SK-N-SH (cell line): ENCODE results near the gene GARIN6. TPM values are rescaled to one million over a fixed set of nuclear protein-coding genes. Genes with fewer than 3 reads are reported as not detected.
A peak's percentile ranks its signal among the peaks of the same experiment; 100 is the strongest.

Experiments
- CTCF ChIA-PET: fragments of 300-600, 350-600 bp; formaldehyde crosslinking; extraction: SDS; loops from one replicate; lab custom pipeline; 2021; lab: Yijun Ruan, JAX
- POLR2A ChIA-PET: fragments of 350-600 bp; sonication (Branson Sonifier 250); formaldehyde crosslinking; extraction: SDS; loops from one replicate; lab custom pipeline; 2020; ENCODE audit warnings: antibody characterized with exemption, inconsistent platforms; lab: Yijun Ruan, JAX
- DNase-seq: peaks from one replicate; pipeline ENCODE4 v3.0.0; 2012
- H2AFZ ChIP-seq: fragments of 200-600 bp; sonication (generic); 2 replicates; pipeline ENCODE4 v1.8.1; 2016; ENCODE audit warnings: antibody characterized with exemption, mild to moderate bottlenecking, low read depth
- H3F3A ChIP-seq: fragments of 200-600 bp; sonication (generic); replicated peaks from 2 replicates; pipeline ENCODE3; 2016; ENCODE audit warnings: antibody characterized with exemption, mild to moderate bottlenecking; ENCODE audit not compliant: insufficient read depth
- H3K27ac ChIP-seq, 2 experiments: fragments of 200-500 bp in 1 of 2; fragments of 200-600 bp in 1 of 2; sonication (Bioruptor generic) in 1 of 2; sonication (generic), shearing (Covaris generic) in 1 of 2; 2 replicates each; pipeline versions ENCODE4 v1.5.1 to v1.6.1; 2014 to 2016; ENCODE audit warnings: low read depth in 2 of 2, inconsistent platforms in 1 of 2, low read length in 1 of 2, mild to moderate bottlenecking in 1 of 2, mixed read lengths in 1 of 2
- H3K27me3 ChIP-seq: fragments of 200-600 bp; sonication (generic), shearing (Covaris generic); 2 replicates; pipeline ENCODE4 v1.6.1; 2016; ENCODE audit warnings: mixed run types; ENCODE audit not compliant: insufficient read depth
- H3K36me3 ChIP-seq, 2 experiments: fragments of 200-500 bp in 1 of 2; fragments of 200-600 bp in 1 of 2; sonication (Bioruptor generic) in 1 of 2; sonication (generic) in 1 of 2; replicated peaks in 1 of 2; 2 replicates each; pipeline versions ENCODE3 to v1.5.1; 2014 to 2016; ENCODE audit warnings: low read length in 1 of 2, mild to moderate bottlenecking in 1 of 2; ENCODE audit not compliant: insufficient read depth in 2 of 2, control insufficient read depth in 1 of 2
- H3K4me1 ChIP-seq, 2 experiments: fragments of 200-500 bp in 1 of 2; fragments of 200-600 bp in 1 of 2; sonication (Bioruptor generic) in 1 of 2; sonication (generic), shearing (Covaris generic) in 1 of 2; 2 replicates each; pipeline versions ENCODE4 v1.5.1 to v1.6.1; 2014 to 2016; ENCODE audit warnings: low read depth in 1 of 2, low read length in 1 of 2, mixed run types in 1 of 2; ENCODE audit not compliant: insufficient read depth in 2 of 2, control insufficient read depth in 1 of 2
- H3K4me2 ChIP-seq: fragments of 200-600 bp; sonication (generic), shearing (Covaris generic); 2 replicates; pipeline ENCODE4 v1.6.1; 2017; ENCODE audit warnings: mixed run types
- H3K4me3 ChIP-seq, 2 experiments: fragments of 200-500 bp in 1 of 2; fragments of 200-600 bp in 1 of 2; sonication (Bioruptor generic) in 1 of 2; sonication (generic), shearing (Covaris generic) in 1 of 2; 2 replicates each; pipeline versions ENCODE4 v1.5.1 to v1.8.1; 2014 to 2016; ENCODE audit warnings: low read depth in 2 of 2, inconsistent platforms in 1 of 2, low read length in 1 of 2, mild to moderate bottlenecking in 1 of 2, mixed read lengths in 1 of 2, moderate library complexity in 1 of 2
- H3K79me2 ChIP-seq: fragments of 200-600 bp; sonication (generic); 2 replicates; pipeline ENCODE4 v1.8.1; 2017; ENCODE audit warnings: mild to moderate bottlenecking; ENCODE audit not compliant: insufficient read depth
- H3K9ac ChIP-seq: fragments of 200-600 bp; sonication (generic); 2 replicates; pipeline ENCODE4 v1.6.1; 2017; ENCODE audit warnings: mixed run types
- H3K9me2 ChIP-seq: fragments of 200-600 bp; sonication (generic); 2 replicates; pipeline ENCODE4 v1.6.1; 2017; ENCODE audit warnings: mixed run types
- H3K9me3 ChIP-seq: fragments of 200-600 bp; sonication (generic); 2 replicates; pipeline ENCODE4 v1.6.1; 2017; ENCODE audit warnings: mixed run types, mild to moderate bottlenecking, moderate library complexity
- H4K20me1 ChIP-seq: fragments of 200-600 bp; sonication (generic); 2 replicates; pipeline ENCODE4 v1.6.1; 2017; ENCODE audit warnings: mild to moderate bottlenecking, mixed run types; ENCODE audit not compliant: insufficient read depth
- CTCF ChIP-seq: fragments of 200-600 bp; sonication (generic); IDR thresholded peaks from 2 replicates; pipeline ENCODE4 v1.6.1; 2017; ENCODE audit warnings: antibody characterized with exemption, mild to moderate bottlenecking, moderate library complexity
- FOXJ3 ChIP-seq: sonication (generic); formaldehyde crosslinking; IDR thresholded peaks from 2 replicates; pipeline ENCODE4 v1.5.1; 2020; ENCODE audit warnings: mild to moderate bottlenecking, missing genetic modification reagents
- GATA2 ChIP-seq: sonication (generic); formaldehyde crosslinking; IDR thresholded peaks from 2 replicates; pipeline ENCODE4 v1.5.0; 2020; ENCODE audit warnings: mild to moderate bottlenecking, missing genetic modification reagents
- REST ChIP-seq: IDR thresholded peaks from 2 replicates; pipeline ENCODE4 v1.6.1; 2012; ENCODE audit warnings: mild to moderate bottlenecking, low read depth, low read length, moderate library complexity
- RXRA ChIP-seq: IDR thresholded peaks from 2 replicates; pipeline ENCODE4 v1.4.0; 2012; ENCODE audit warnings: low read depth, mild to moderate bottlenecking, borderline replicate concordance
- SIN3A ChIP-seq: IDR thresholded peaks from 2 replicates; pipeline ENCODE4 v1.6.1; 2012; ENCODE audit warnings: low read depth, mild to moderate bottlenecking, low read length, moderate library complexity, borderline replicate concordance
- SMC3 ChIP-seq: IDR thresholded peaks from 2 replicates; pipeline ENCODE4 v1.6.1; 2012; ENCODE audit warnings: low read depth, low read length, improper control_type of control experiment
- WGBS: methylation state at CpG from one replicate; pipeline ENCODE4 v1.1.6; 2017; ENCODE audit warnings: low lambda C conversion rate; 5-methylcytosine and 5-hydroxymethylcytosine counted together
- polyA plus RNA-seq, 3 experiments: library from polyadenylated mRNA; depleted of rRNA; stranded (reverse); fragments of >200 nt; gene quantifications; 2 replicates each; pipeline ENCODE4 v1.2.3, GENCODE V29; 2012

The GARIN6 gene
- polyA plus RNA-seq, 1 of the 3 experiments (the other 2 are of a cell fraction): not detected

GRCh38 chr12:99627459-99627858 is 20.1 kb upstream of the GARIN6 start:
- Histone ChIP-seq H3K9ac (no peak overlapping the region), H2AFZ (no peak overlapping the region), H3K27me3 (no peaks in the 10 kb centered on the region), H3K36me3 (no peaks in the 10 kb centered on the region), H3F3A (no peaks in the 10 kb centered on the region), H3K4me1 (no peaks in the 10 kb centered on the region; a peak in 1 of 4 replicates), H4K20me1 (no peaks in the 10 kb centered on the region), H3K9me3 (no peaks in the 10 kb centered on the region), H3K79me2 (no peaks in the 10 kb centered on the region), H3K4me2 (no peak overlapping the region), H3K27ac (no peak overlapping the region), H3K4me3 (no peak overlapping the region), H3K9me2 (no peaks in the 10 kb centered on the region)
- POLR2A ChIA-PET: no interaction called here
- 42% methylated on average over 2 of the region's 2 CpGs for WGBS
- TF ChIP-seq SMC3 (no peak), GATA2 (CRISPR knock-in tag) (peak; percentile 55; the same call in 1 of the 2 replicates), RXRA (no peak), REST (no peak), CTCF (no peak), FOXJ3 (CRISPR knock-in tag) (0 out of 2 replicates have a peak, but pooled peaks have one; percentile 21)
- CTCF ChIA-PET: interaction anchor here (1.0 kb wide), 1 partner anchor 21 kb away, joined by 3 read pairs; no protein-coding TSS in a partner anchor
- DNase-seq: no peak

GRCh38 chr12:99644629-99645028 is 2.9 kb upstream of the GARIN6 start:
- Histone ChIP-seq H4K20me1 (no peaks in the 10 kb centered on the region), H3K4me1 (no peaks in the 10 kb centered on the region), H3K27me3 (no peaks in the 10 kb centered on the region), H3F3A (no peaks in the 10 kb centered on the region), H2AFZ (no peak overlapping the region), H3K27ac (no peak overlapping the region), H3K9ac (no peak overlapping the region), H3K4me3 (no peak overlapping the region), H3K4me2 (no peak overlapping the region), H3K79me2 (no peaks in the 10 kb centered on the region)
- POLR2A ChIA-PET: no interaction called here
- WGBS: 83% methylated on average over 2 of the region's 2 CpGs
- CTCF ChIA-PET: no interaction called here
- TF ChIP-seq SIN3A: no peak
- TF ChIP-seq, all 33 proteins: peak for 0
- Histone ChIP-seq H3K9me3 (no peaks in the 10 kb centered on the region), H3K9me2 (no peaks in the 10 kb centered on the region), H3K36me3 (no peaks in the 10 kb centered on the region)
- DNase-seq: no peak
